DMS 273 treated with DMSO at 0.1 percent for 48 hours (cell line): ENCODE measurements around the gene CRHR2.

Experiments used
- DNase-seq: peaks from one replicate; lab custom pipeline; 2025; lab: John Stamatoyannopoulos, UW

CRHR2 gene

DNA sequence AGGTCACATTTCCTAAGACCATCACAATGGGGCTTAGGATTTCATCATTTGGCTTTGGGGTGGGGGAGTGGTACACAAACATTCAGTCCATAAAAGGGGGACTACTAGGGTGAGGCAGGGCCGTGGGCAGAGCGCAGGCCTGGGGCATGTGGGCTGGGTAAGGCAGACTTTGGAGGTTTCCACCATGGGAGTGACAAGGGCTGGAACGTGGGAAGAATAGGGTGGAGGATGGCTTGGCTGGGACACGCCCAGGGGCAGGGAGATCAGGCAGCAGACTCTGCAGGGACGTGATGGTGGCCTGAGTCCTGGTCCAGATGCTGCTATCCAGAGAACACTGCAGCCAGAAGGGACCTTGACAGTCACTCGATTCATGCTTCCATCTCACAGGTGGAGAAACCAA, 24.7 kb upstream of the CRHR2 start:
- no peak for DNase-seq

DNA sequence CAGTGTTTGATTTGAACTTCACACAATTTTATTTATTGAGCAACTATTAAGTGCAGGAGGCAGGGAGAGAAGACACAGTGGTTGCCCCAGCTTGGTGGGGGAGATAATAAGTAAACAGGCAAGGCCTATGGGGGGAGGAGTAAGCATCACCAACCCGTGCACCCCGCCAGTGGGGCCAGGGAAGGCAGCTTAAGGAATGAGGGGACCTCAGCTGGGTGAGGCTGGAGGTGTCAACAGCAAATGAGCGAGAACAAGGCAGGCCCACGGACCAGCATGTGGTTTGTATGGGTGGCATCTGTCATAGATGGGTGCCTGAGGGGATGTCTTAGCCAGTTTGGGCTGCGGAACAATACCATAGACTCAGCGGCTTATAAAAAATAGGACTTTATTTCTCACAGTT, 24.1 kb upstream of the CRHR2 start:
- DNase-seq: no peak

DNA sequence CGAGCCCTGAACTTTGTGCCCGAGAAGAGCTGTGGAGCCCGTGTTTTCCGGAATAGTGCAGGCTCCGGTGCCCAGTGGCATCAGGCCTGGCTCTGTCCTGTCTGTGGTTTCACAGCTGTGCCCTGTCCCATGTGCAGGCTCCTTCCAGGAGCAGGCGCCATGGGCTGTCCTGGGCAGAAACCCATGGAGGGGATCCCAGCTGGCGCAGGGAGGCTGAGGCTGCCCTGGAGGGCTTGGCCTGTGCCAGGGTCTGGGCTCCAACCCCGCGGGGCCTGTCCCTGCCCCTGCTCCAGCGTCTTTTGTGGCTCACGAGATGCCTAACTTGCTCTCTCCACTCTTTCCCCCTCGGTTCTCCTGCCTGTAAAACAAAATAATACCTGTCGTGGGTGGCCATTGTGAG, 23.3 kb upstream of the CRHR2 start:
- DNase-seq: no peak

DNA sequence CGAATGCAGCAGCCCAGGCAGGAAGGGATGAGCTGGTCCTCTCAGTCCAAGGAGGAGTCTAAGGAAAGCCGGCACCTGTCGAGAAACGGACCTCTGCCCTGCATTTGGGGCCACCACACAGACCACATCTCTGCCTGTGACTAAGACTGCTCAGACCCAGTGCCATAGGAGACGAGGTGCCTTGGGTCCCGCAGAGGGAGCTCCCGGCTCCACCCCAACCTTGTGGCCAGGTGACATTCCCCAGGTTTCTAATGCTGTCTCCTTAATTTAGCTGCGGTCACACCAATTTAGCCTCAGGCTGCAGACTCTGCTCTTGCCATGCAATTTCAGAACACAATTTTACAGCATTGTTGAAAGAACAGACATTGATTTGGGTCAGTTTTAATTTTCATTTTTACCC, 22.8 kb upstream of the CRHR2 start:
- DNase-seq: no peak

DNA sequence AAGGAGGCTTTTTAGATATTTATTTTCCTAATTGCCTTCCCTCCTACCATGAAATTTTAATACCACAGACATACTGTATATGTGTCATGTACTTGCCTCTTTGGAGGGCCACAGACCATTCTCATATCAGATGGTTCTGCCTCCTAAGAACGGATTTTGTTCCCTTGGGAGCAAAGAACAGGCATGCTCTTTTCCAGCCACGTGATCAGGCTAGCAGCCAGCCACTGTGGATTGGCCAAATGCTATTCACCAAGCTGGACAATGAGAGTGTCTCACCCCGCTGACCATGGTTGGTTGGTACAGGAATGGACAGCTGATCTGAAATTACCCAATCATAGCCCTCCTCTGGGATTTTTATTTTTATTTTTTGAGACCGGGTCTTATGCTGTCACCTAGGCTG, 21.5 kb upstream of the CRHR2 start:
- no peak for DNase-seq

DNA sequence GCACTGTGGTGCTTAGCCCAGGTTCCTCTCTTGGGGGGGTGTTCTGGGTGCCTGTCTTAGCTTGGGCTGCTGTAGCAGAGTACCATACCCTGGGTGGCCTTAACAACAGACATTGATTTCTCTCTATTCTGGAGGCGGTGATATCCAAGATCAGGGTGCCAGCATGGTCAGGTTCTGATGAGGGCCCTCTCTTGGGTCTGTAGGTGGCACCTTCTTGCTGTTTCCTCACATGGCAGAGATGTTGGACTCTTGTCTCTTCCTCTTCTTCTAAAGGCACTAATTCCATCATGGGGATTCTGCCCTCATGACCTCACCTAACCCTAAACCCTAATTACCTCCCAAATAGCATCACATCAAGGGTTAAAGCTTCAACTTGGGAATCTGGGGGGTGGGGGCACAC, 19.9 kb upstream of the CRHR2 start:
- DNase-seq: peak; percentile 35

DNA sequence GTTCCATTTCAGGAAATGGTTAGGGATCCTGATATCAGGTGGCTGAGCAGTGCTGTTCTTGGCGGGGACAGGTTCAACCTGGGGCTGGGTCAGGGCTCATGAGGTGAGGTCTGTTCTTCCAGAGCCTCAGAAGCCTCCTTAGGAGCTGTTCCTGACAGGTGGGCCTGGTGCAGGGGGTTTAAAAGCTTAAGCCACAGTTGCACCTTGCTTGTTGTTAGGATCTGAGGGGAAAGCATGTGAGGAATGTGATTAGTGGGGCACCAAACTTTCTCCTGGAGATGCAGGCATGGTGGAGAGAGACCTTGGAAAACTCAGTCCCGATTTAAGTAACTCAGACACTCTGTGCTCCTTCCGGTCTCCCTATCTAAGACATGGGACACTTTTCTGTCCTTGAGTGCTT, 18.7 kb upstream of the CRHR2 start:
- DNase-seq: no peak

DNA sequence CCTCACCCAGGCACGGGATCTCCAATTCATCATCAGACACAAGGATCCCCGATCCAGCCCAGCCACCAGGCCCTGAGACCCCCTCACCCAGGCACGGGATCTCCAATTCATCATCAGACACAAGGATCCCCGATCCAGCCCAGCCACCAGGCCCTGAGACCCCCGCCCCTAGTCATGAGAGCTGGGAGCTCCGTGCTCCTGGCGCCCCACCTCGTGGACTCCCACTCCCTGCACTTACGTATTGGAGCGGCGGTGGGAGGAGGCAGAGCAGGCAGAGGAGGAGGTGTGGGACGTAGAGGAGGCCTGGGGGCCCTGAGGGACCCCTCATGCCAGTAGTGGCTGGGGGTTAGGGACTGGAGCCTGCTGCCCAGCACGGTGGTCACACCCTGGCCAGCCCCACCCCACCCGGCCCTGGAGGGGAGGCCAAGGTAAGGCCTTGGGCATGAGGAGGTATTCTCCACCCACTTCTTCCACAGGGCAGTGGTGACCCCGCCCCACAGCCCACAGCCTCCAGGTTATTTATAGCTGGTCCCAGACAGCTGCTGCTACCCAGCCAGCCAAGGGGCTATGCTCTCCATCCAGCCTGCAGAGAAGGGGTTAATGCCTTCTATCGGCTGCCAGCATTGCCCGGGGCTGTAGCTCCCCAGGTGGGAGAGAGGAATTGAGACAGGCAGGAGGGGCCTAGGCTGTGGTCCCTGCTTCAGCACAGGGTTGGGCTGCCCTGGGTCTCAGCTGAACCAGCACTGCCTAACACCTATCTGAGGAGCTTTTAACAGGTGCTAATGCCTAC, 17.6 kb upstream of the CRHR2 start:
- no peak for DNase-seq

DNA sequence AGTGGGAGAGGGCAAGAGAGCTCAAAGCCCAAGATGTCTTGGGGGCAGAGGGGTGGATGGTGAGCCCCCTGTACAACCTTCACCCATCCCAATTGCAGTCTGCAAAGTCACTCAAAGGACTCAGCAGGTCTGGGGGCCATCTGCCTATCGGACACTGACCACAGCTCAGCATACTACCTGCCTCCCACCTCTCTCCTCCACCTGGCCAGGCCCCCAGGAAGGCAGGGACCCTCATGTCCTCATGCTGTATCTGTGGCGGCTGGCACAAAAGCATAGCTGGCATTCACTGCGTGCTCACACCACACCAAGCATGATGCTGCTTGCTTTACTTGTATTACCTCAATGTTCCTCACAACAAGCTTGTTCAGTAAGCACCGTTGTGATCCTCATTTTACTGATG, 16.2 kb upstream of the CRHR2 start:
- no peak for DNase-seq

DNA sequence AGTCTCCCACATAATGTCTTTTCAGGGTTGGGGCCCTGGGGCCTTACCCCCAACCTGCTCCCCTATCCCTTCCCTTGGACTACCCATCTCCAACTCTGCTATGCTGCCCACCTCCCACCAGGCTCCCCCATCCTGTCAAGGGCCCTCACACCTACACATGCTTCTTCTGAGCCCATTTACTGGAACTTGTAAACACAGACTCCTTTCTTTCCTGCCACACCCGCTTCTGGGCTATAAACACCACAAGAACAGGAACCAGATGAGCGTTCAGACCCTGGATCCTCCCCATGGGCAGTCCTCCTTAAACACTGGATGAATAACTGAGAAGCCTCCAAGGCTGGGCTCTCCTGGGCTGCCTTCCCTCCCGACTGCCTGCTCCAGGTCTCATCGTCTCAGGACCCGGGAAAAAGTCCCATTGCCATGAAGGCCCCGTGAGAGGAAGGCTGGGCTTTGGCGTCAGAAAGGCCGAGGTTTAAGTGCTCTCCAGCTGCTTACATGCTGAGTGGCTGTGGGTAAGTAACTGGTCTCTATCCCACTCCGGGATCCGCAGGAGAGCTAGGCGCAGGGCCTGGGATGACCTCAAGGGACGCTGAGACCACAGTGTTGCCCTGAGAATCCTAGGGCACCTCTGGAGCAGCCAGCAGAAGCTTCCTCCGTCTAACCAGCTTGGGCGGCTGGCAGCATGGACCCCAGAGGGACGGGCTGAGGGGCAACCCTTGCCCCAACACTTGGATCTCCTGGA, 15.6 kb upstream of the CRHR2 start:
- no peak for DNase-seq

DNA sequence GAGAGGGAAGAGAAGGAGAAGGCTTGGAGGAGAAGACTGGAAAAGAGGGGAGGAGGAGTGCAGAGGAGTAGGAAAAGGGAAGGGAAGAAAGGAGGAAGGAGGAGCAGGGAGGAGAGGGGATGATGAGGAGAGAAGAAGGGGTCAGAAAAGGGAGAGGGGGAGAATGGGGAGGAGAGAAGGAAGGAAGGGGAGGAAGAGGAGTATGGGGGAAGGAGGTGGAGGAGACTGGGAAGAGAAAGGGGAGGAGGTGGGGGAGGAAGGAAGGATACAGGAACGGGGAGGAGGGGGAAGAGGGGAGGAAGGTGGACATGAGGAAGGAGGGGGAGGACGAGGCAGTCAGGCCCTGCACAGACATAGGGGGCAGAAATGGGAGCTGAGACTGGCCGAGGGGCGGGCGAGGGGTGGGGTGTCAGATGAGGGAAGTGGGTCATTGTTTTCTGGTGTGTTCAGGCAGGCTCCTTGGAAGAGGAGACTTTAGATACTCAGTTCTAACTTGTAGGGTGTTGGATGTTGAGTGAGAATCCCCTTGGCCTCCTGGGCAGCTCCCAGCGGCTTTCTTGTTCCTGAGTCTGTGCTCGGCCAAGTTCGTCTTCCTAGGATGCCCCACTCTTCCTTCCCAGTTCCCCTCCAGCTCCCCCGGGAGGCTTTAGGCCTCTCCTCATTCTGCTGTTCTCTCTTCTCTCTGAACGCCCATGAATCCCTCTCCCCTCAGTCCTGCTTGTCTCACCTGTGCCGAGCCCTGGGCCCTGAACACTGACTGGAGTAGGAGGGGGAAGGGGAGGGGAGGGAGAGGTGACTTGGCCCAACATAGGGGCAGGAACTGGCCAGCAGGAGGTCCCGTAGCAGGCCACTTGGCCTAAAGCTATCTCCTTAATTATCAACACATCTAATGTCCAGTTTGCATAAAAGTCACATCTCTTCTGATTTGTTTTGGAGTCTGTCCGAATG, 12.8 kb upstream of the CRHR2 start:
- no peak for DNase-seq

DNA sequence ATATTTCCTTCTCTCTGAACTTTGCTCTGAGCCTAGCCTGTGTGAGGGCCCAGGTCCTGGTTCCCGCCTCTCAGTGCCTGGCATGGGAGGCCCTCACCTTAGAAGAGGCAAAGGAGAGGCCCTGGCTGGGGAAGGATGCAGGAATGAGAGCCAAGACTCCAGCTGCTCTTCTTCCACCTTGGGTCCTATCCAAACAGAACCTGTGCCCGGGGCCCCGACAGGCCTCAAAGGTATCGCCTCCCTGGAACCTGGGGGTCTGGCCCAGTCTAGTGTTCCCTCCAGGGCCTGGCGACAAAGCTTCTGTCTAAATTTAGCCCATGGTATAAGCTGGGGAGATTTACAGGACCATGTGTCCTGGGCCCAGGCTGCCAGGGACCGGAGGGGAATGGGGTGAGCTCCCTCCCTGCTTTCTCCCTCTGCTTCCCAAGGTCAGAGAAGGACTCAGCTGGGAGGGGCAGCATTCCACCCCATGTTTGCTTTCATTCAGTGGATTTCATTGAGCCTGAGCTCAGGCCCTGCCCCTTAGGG, 12.0 kb upstream of the CRHR2 start:
- no peak for DNase-seq

DNA sequence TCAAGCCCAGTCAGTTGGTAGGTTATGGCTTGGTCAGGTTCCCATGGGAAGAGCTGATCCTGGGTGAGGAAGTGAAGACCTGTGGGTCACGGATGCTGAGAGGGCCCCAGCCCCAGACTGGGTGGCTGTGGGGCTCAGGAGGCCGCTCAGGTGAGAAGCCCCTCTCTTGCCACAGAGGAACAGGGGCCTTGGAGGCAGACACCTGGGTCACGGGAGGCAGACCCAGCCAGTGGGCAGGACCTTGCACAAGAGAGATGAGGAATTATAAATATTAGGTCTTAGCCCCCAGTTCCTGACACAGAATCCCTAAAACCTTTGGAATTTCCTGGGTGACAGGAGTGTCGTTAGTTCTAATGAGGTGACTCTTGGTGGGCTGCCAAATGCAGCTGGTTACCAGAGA, 10.6 kb upstream of the CRHR2 start:
- no peak for DNase-seq

DNA sequence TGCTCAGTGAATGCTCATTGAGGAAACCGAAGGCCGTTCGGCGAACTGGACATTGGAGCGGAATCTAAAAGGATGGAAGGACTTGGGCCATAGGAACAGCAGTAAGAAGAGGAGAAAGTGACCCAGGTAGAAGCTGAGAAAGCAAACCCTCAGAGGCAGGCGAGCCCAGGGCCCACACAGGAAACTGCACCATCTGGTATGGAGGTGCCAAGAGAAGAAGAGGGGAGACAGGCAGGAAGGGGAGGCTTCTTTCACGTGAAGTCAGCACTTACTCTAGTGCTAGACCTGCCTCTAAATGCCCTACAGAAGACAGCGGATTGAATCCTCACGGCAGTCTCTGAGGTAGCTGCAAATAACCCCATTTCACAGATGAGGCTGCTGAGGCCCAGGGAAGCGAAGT, 10.2 kb upstream of the CRHR2 start:
- no peak for DNase-seq

DNA sequence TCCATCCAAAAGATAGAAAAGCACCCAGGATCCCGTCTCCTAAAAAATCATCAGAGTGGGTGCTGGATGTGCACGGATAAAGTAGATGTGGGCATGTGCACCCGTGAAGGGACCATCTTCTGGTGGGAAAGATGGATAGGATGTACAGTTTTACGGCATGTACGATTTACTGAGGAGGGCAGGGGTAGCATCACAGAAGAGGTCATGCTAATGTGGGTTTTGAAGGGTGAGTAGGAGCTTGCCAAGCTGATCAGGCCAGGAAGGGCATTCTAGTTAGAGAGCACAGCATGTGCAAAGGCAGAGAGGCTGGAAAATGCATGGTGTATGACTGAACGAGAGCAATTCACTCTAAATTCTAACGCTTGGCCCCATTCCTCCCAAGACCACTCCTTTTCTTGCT, 7.8 kb upstream of the CRHR2 start:
- no peak for DNase-seq

DNA sequence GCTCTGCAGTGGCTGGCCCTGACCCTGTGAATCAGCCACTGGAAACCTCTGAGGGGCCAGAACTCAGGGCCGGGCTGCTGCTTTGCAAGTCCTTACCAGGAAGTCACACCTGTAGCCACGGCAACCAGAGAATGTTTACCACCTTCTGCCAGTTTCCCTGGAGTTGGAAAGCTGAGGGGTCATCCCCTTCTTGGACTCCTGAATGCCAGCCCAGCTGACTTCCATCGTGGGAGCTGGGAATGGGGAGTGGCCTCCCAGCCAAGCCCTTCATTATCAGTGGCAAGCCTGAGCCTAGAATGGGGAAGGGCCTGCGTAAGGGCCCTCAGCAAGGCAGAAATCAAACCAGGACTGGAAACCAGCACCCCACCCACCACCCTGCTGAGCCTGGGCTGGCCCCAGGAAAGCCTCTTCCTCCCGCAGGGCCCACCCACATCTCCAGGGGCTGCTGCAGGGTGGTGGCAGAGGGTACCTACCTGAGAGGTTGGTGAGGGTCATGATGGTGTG, 6.5 kb upstream of the CRHR2 start:
- no peak for DNase-seq

DNA sequence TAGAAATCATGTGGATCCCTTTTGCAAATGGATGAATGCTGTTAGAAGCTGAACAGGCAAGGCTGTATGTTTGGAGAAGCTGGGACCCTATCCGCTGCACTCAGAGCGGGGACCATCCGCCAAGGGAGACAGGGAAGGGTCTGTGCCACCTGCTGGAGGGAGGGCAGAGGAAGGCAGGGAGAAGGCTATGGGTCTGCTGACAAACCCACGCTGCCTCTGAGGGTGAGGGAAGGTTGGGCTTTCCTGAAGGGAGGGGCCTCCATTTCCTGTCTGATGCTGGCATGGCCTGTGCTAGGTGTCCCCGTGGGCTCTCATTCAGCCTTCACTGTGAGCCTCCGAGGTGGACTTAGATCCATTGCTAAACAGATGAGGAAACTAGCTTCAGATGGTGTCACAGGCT, 5.3 kb upstream of the CRHR2 start:
- no peak for DNase-seq

DNA sequence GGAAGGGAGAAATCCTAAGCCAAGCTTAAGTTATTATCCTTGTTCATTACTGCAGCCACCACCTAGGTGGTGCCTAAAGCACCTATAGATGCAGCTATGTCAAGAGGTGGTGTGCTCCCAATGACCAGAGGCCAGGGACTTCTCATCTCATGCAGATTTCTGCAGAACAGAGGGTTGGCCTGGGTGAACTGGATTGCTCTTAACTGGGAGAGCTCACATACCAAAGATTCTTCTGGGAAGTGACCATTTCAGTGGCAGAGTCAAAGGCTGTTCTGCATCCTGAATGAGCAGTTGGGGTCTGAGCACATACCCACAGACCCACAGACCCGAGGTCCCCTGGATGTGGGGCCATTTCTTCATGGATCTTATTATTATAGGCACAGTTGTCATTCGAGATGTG, 2.1 kb upstream of the CRHR2 start:
- DNase-seq: no peak

DNA sequence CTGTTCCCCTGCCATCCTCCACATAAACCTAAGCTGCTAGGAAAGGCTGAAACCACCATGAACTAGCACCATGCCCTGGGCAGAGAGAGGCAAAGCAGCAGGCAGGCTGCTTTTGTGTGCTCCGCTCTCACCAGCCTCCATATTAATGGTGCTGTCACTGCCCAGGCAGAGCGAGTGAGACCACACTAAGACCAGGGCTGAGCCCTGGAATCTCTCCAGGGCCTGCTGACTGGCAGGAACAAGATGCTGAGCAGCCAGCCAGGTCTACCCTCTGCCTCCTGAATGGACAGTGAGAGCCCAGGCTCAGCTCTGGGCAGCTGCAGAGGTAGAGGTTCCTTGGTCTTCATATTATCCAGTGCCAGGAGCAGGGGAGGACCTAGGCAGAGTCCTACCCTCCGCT, 1.6 kb upstream of the CRHR2 start:
- no peak for DNase-seq

DNA sequence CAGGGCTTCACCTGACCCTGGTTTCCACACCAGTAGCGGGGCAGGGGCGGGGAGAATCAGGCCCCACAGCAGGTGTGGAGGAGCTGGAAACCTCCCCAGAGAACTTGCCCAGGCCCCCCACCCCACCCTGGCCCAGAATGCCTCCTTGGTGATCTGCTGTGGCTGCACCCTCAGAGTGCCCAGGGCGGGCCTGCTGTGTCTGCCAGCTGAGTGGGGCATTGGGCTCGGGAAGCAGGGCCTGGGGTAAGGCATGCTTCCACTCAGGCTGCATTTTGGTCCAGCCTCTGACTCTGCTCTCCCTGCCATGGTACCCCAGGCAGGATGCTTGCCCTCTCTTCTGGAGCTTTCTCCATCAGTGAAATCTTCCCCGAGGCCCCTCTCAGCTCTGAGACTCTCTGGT, 1.1 kb upstream of the CRHR2 start:
- no peak for DNase-seq

DNA sequence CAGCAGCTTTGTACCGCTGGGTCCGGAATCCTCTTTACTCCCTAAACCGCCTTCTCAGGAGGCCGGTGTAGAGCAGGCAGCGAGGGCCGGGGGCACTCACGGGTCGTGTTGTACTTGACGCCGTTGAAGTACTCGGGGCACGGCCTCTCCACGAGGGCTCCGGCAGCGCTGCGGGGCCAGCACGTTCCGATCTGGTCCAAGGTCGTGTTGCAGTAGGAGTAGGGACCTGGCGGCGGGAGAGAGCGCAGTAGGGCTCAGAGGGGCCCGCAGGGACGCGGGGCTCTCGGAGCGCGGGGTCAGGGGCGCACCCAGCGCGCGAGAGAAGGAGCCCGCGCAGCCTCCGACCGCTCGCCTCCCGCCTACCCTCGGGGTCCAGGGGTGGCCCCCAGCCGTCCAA, 443 bp downstream of the CRHR2 start:
- DNase-seq: no peak

DNA sequence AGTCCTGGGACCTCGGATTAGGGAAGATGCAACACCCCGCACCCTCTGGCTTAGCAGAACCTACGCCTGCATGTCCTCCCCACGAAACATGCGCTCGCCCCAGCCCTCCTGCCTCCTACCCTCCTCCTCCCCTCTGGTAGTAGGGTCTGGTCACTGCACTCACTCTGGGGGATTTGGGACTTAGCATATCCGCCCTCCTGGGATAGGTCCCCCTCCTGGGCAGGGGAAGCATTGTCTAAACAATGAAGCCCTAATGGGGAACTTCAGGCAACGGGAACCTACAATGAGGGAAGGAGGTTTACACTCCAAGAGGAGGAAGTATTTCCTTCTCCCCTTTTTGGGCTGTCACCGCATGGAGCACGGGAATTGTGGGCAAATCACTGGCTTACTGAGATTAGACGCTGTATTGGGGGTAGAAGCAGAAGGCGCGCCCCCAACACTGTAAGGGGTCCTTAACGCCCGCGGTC, 892 bp downstream of the CRHR2 start:
- no peak for DNase-seq
